ENCODE data around the gene FHIT.

DNA sequence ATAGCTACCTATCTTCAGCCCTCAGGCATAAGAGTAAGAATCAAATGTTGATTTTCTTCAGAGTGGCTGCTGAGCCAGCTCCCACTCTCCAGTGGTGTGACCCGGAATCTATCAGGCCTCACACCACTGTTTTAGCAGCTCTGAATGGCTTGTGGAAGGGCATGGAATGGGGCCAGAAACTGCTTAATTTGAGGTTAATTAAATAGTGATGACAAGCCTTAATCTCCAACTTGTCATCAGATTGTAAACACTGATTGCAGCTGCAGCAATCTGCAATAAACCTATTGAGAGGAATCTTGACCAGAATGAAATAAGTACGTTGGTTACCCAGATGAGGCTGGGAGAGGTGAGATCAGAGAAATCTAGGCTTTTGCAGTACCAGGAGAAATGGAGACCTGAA lies 317.4 kb downstream of the FHIT start:
- TF ChIP-seq CTCF (IDR thresholded peaks at IDR 0.05; ENCODE audit: insufficient read depth, low read length, poor library complexity, severe bottlenecking) (no peak), EZH2phosphoT487 (conservative IDR thresholded peaks at IDR 0.05; ENCODE audit: low read length) (no peak)
